Measurements from ENCODE around the gene TEX2.

GRCh38 chr17:64193561-64193960 lies 69.5 kb downstream of the TEX2 start:
- TF ChIP-seq CTCF (IDR thresholded peaks at IDR 0.05; ENCODE audit: poor library complexity) (no peak), EZH2 (IDR thresholded peaks at IDR 0.05; ENCODE audit: borderline replicate concordance) (no peak)
